ENCODE results near the gene PCNX1.
A peak's percentile ranks its signal among the peaks of the same experiment; 100 is the strongest.
"Not testable (repeated sequence)": the region's sequence is repeated elsewhere in the genome, so short reads cannot be mapped to it uniquely, and the experiment has no call there.

Gene PCNX1

DNA sequence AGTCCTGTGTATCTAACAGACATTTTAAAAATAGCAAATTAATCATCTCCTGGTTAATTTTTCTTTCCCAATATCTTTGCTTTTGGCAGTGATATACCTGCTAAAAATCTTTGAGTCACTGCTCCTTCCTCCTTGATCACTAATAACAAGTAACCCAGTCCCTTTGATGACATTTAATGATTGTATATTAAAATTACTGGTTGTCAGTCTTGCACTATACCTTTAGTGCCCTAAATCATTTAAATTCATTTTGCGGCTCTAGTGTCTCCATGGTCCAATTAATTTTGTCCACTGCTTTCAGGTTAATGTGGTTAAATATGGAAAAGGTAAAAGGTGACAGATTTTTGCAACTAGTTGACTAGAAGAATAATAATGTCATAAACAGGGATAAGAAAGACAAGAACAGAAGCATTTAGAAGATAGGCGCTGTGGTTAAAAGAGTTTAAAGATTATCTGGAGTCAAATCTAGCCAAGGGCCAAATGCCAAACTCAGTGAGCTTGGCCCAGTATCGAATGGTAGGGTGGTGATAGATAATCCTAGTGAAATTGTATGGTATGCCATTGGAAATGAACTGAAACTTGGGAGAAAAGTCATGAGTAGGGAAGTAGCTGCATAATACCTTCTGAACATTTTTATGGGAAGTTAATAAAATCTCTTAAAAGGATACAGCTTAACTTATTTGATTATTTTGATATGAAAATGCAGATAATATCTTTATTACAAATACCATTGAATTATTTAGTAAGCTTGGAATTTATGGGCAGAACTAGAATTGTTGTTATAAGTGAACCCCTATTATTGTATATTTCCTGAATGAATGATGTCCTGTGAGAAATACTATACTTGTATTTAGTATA is 115.0 kb downstream of the PCNX1 start:
- no peak for ATAC-seq

DNA sequence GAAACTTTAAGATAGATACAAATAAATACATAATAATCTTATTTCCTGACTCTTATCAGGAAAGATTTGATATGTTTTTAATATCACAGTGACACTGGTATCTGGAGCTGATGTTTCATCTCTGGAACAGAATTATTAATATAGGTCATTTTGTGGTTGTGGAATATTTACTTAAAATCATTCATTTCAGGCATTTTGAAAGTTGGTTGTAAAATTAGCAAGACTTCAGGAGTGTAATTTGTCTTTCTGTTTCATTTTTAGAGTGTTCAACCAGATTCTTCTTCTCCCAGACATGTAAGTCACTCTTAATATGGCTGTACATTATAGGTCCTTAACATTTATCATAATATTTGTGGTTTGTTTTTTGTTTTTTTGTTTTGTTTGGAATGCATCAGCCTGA is 115.7 kb downstream of the PCNX1 start:
- ATAC-seq = peak; percentile 67 to 84

DNA sequence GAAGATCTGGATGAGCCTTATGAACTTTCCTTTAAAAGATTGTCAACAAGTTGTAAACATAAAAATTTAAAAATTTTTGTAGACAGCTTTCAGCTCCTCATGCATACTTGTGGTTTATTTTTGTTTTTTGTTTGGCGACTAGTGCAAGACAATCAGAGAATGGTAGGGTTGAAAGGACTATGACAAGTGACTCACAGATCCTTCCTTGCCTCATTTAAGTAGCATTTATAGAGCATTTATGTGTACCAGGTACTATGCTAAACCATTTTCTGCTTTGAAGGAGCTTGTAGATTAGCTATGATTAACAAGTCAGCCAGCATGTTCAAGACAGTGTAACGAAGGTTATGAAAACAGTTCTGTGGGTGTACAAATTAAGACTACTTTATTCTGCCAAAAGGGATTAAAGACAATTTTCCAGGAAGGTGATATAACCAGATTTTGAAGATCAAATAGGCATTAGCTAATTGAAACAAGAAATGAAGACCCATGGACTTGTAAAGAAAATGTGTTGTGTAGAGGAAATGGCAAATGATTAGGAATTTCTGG is 122.0 kb downstream of the PCNX1 start:
- no peak for ATAC-seq

DNA sequence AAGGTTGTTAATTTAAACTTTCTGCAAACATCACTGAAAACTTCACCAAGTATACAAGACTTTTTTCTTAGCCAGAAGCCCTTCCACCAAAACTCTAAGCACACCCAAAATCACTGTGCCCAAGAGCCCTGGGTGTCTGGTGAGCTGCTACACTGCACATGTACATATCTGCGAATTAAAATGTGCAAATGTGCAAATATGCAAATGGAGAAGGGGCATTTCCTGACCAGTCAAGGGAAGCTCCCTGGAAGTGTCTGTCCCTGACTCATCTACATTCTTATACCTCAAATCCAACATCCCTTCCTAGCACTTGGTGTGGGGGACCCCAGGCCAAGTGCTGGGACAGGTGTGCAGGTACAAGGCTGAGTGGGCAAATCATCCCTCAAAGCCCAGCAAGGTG is 123.7 kb downstream of the PCNX1 start:
- no peak for ATAC-seq

DNA sequence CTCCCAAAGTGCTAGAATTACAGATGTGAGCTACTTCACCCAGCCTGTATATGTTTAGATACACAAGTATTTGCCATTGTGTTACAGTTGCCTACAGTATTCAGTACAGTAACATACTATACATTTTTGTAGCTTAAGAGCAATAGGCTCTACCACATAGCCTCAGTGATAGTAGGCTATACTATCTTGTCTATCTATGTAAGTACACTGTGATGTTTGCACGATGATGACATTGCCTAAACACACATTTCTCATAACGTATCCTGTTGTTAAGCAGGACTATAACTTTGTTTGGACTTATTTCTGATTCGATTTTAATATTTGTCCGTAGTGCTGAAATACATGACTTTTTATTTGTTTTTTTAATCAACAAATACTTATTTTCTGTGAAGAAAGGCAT is 129.2 kb downstream of the PCNX1 start:
- no peak for ATAC-seq

DNA sequence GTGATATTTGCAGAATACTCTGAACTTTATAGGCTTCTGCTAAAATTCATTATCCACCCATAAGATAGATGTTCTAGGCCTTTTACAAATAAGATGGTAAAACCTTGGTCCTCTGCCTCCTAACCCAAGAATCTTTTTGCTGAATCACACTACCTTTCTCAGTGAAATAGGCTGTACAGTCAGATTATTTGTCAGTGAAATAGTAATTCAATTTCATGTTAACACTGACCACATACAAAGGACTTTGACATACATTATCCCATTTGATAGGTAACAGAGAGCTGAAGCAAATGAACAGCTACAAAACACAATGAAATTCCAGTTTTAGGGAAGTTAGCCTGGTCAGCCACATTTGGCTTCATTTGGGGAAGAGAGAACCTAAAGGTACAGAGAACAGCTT is 141.1 kb downstream of the PCNX1 start:
- no peak for ATAC-seq

DNA sequence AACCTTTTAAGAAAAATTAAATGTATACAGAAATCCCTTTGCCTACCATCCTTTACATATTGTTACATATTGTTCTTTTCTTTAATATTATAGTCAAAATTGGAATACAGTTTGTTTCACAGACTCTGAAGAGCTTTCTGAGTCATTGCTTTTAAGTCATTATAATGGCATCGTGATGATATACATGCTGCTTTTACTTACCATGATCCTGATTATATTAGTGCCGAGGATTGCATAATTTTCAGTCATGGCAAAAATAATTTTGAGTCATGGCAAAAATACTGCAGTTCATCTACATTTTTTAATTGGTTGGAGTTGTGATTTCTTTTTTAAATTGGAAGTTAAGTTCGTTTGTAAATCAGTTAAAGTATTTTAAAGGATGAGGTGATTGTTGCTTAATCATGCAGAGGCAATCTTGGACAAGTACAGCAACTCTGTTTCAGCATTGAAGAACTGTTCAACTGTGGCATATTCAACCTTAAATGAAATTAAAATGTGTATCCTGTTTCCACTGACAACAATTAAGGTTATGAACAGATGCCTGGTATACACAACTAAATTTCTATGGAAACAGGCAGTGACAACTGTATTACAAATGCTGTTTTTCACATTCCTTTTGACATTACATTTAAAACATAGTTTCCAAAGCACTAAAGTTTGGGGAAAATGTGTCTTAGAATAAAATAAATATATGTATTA is 142.3 kb downstream of the PCNX1 start:
- no peak for ATAC-seq

DNA sequence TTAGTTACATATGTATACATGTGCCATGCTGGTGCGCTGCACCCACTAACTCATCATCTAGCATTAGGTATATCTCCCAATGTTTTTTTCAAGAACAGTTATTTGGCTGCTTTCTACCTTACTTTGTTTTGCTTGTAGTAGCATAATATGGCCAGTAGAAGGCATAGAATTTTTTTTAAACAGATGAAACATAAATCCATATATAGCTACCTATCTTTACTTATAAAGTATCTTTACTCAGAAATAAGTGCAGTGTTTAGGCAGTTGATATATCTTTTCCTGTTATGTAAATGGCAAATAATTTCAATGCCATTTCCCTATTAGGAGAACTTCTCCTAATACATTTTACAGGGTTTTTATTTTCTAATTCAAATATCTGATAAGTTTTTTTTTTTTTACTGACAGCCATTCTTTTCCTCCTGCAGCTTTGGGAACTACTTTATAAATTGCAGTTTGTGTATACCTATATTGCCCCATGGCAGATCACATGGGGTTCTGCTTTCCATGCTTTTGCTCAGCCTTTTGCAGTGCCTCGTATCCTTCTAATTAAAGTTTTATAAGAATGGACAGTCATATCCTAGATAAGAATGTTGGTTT is 143.1 kb downstream of the PCNX1 start:
- peak; percentile 27 to 35 for ATAC-seq

DNA sequence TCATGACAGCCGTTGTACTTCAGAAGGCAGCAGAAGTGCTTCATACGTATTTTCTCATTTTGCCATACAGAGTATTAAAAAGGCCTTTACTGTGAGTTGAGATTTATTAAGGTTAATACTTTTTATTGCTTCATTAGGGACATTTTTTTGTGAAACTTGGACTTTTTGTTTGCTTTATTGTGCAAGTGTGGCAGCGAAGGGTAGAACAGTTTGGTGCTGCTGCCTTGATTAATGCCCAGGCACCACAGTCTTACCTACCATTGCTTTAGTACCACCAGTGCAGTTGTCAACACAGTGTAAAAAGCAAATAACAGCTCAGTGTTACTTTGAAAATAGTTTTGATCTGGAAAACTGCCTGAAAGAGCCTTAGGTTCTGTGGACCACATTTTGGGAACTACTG is 147.4 kb downstream of the PCNX1 start:
- ATAC-seq = no peak

DNA sequence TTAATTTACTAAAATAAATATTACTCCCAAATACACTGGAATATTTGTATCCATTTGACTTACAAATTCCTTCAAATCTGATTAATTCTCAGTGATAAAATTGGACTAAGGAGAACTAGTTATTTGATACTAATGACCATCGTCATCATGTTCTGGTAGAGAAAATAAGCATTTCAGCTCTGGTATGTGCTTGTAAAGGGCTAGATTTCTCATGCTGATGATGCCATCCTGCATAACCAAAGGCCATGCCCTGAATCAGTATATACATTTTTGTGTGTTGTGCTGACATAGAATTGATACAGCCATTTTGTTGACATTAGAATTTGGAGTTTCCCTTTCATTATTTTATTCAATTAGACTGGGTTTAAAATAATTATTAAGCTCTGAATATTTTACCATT is 148.9 kb downstream of the PCNX1 start:
- no peak for ATAC-seq

DNA sequence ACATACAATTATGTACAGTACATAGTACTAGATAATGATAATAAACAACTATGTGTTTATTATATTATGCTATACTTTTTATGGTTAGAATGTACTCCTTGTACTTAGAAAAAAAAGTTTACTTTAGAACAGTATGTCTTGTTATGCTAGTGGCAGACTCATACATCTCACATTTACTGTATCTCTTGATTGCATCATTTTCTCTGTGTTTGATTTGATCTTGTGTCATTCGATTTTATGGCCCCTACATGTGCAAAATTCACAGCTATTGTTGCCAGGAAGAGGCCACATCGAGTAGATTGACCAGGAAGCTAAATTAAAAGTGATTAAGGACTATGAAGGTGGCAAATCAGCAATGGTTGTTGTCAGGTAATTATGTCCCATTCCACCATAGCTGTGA is 153.0 kb downstream of the PCNX1 start:
- no peak for ATAC-seq

DNA sequence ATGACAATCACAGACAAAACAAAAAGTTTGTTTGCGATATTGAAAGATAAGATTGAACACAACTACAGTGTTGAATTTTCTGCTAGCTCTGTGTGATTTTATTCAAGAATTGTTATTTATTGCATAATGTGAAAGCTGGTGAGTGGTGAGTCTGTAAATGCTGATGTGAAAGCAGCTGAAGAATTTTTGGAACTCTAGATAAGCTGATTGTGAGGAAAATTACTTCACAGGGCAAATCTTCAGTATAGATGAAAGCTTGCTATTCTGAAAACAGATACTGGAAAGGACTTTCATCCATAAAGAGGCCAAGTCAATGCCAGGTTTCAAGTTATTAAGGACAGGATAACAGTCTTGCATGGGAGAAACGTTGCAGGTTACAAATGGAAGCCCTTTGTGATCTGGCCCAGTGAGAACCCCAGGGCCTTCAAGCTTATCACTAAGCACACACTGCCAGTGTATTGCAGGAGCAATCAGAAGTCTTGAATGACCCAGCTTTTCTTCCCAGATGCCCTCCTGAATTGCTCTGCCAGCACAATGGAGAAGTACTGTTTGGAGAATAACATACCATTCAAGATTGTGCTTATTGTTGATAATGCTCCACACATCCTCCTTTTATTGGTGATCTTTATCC is 153.7 kb downstream of the PCNX1 start:
- no peak for ATAC-seq

DNA sequence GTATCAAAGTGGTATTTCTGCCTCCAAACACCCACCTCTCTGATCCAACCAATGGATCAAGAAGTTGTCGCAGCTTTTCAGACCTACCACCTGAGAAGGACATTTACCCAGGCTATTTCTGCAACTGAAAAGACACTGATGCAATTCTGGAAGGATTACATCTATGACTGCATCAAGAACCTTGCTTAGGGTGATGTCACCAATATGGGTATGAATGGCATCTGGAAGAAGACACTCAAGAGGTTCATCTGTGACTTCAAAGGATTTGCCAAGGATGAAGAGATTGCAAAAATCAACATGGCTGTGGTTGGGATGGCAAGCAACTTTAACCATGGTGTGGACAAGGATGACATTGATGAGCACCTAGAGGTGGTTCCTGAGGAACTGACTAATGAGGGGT is 154.2 kb downstream of the PCNX1 start:
- ATAC-seq = no peak

DNA sequence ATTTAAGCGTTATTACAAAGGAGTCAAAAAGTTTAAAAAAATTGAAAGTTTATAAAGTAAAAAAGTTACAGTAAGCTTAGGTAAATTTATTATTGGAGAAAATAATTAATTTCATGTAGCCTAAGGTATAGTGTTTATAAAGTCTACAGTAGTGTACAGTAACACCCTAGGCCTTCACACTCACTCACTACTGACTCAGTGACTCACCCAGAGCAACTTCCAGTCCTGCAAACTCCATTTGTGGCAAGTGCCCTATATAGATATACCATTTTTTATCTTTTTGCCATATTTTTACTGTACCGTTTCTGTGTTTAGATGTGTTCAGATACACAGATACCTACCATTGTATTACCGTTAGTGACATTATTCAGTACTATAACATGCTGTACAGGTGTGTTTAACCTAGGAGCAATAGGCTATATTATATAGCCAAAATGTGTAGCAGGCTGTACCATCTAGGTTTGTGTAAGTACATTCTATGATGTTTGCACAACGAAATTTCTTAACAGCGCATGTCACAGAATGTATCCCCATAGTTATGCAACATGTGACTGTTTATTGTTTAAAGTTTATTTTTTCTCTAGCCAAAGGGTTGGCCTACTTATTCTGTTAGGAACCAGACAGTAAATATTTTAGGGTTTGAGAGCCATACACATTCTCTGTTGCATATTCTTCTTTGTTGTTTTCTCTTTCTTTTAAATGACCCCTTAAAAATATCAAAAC is 155.5 kb downstream of the PCNX1 start:
- ATAC-seq = no peak

DNA sequence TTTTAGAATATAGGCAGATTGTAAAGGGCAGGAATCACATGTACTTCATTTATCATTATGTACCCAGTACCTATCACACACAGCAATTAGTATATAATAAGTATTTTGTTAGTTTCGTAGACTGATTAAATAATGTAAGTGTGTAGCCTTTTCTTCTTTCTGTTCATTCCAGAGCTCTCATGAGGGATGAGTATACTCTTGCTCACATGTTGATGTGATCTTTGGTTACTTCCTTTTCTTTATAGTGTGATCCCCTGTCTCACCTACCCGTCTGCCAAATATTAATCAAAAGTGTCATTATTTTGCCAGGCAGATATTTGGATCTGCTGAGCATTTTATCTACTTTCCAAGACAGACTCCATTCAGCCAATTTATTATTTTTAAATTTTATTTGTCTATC is 156.1 kb downstream of the PCNX1 start:
- no peak for ATAC-seq

DNA sequence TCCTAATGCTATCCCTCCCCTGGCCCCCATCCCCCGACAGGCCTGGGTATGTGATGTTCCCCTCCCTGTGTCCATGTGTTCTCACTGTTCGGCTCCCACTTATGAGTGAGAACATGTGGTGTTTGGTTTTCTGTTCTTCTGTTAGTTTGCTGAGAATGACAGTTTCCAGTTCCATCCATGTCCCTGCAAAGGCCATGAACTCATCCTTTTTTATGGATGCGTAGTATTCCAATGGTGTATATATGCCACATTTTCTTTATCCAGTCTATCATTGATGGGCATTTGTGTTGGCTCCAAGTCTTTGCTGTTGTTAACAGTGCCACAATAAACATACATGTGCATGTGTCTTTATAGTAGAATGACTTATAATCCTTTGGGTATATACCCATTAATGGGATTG is 157.5 kb downstream of the PCNX1 start:
- ATAC-seq = not testable (repeated sequence)

DNA sequence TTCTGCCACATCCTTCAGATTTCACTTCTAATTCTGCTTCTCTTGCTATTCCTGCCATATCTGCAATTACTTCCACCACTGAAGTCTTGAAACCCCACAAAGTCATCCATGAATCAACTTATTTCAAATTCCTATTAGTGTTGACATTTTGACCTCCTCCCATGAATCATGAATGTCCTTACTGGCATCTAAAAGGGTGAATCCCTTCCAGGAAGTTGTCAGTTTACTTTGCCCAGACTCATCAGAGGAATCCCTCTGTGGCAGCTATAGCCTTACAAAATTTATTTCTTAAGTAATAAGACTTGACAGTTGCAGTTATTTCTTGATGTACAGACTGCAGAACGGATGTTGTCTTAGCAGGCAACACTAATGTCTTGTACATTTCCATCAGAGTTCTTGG is 162.9 kb downstream of the PCNX1 start:
- ATAC-seq = no peak

DNA sequence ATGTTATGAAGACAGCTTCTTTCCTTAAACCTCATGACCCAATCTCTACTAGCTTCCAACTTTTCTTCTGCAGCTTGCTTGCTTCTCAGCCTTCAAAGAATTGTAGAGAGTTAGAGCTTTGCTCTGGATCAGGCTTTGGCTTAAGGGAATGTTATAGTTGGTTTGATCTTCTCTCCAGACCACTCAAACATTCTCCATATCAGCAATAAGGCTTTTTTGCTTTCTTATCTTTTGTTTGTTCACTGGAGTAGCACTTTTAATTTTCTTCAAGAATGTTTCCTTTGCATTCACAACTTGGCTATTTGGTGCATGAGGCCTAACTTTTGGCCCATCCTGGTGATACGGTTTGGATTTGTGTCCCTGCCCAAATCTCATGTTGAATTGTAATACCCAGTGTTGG is 163.8 kb downstream of the PCNX1 start:
- no peak for ATAC-seq

DNA sequence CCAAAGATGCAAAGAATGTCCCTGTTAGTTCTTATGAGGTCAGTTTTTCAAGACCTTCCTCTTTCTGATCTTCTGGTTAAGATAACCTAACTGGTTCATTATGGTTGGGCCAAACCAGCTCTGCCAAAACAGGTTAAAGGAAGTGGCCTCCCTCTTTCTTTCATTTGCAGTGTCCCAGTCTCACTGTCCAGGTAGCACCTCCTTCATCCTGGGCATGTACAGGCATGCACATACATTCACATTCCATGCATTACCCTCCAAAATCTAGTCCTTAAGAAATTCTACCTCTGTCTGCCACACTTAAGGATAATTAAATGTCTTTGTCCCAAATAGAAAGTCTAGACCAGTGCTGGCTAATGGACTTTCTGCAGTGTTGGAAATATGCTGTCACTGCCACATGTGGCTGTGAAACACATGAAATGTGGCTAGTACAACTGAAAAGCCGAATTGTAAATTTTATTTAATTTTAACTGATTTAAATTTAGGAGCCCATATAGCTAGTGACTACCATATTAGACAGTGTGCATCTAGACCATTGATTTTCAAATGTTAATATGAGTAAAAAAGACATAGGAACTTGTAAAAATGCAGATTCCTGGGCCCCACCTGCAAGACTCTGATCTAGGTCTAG is 169.3 kb downstream of the PCNX1 start:
- no peak for ATAC-seq

DNA sequence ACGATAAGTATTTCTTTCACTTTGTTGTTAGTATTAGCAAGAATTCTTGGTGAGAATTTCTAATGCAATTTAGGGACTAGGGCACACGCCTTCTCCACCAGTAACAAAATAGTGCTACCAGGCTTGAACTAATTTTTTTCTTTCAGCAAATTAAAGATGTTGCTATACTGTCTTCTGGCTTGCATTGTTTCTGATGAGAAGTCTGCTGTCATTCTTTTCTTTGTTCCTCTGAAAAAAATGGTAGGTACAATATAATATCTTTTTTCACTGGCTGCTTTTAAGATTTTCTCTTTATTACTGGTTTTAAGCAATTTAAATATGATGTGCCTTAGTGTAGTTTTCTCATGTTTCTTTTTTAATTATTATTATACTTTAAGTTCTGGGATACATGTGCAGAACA is 171.2 kb downstream of the PCNX1 start:
- ATAC-seq = no peak

DNA sequence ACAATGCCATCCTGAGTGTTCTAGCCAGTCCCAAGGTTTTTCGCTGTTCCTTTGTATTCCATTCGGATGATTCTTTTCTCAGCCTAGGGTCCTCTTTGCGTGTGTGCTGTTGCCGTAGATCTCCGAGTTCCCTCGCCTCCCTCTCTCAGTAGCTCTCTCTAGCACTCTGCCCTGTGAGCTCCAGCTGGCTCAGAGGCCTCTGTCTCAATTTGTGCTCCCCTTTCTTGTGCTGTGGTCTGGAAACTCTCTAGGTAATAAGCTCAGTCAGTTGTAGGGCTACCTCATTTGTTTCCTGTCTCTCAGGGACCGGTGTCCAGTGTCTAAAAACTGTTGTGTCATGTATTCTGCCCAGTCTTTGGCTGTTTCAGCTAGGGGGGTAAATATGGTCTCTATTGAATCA is 179.3 kb downstream of the PCNX1 start:
- ATAC-seq = no peak

DNA sequence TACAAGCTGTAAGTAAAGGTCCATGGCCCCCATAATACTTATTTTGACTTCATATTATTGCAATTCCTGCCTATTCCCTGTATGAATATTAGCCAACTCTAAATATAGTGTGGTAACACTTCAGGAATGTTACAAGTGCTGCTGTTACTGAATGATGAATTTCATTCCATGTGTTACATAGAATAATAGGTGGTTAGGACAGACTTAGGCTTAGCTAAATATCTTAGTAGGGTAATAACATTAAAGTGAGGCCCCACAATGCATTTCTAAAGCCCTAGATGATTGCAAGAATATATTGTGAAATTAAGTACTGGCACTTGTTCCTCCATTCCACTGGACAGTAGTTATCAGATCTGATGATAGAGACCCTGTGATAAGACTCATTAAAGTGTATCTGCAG is 182.7 kb downstream of the PCNX1 start:
- no peak for ATAC-seq
